ENCODE results near the gene TMEM255B.
"Not testable (repeated sequence)": the region's sequence is repeated elsewhere in the genome, so short reads cannot be mapped to it uniquely, and the experiment has no call there.

TMEM255B gene

GRCh38 chr13:113758651-113759524, at the start of gene TMEM255B:
Gene TMEM255B, plus strand, starts transcription at chr13:113759226. Its CDS starts 44 bp downstream, at chr13:113759270.
- peak within 1 kb of the TSS; percentile 80 for H3K4me3 ChIP-seq (ENCODE audit: low read depth, low read length)
- H3K4me1 ChIP-seq (ENCODE audit: control insufficient read depth, insufficient read depth, low read length): peaks cover 8% of the 10 kb centered on the region; the same call in 1 of the 2 replicates
- H3K36me3 ChIP-seq (ENCODE audit: control insufficient read depth, insufficient read depth, low read length): no peaks in the 10 kb centered on the region
- H3K9ac ChIP-seq (ENCODE audit: low read length): peak within 1 kb of the TSS; percentile 17
- peaks cover 53% of the 10 kb centered on the region for H3K27me3 ChIP-seq (ENCODE audit: control insufficient read depth, insufficient read depth, low read length)
- H3K9me3 ChIP-seq (ENCODE audit: control insufficient read depth, insufficient read depth, low read depth, low read length): no peaks in the 10 kb centered on the region
- no peak within 1 kb of the TSS for H3K27ac ChIP-seq (ENCODE audit: low read depth, low read length)

GRCh38 chr13:113722921-113723320, 36.1 kb upstream of the TMEM255B start:
- no peak overlapping the region for H3K27ac ChIP-seq (ENCODE audit: low read depth, low read length)
- H3K36me3 ChIP-seq (ENCODE audit: control insufficient read depth, insufficient read depth, low read length): no peaks in the 10 kb centered on the region
- H3K27me3 ChIP-seq (ENCODE audit: control insufficient read depth, insufficient read depth, low read length): no peaks in the 10 kb centered on the region
- H3K4me1 ChIP-seq (ENCODE audit: control insufficient read depth, insufficient read depth, low read length): peaks cover 11% of the 10 kb centered on the region; the same call in 1 of the 2 replicates
- no peak overlapping the region for H3K4me3 ChIP-seq (ENCODE audit: low read depth, low read length)
- H3K9me3 ChIP-seq (ENCODE audit: control insufficient read depth, insufficient read depth, low read depth, low read length): peaks cover 9% of the 10 kb centered on the region
- no peak overlapping the region for H3K9ac ChIP-seq (ENCODE audit: low read length)

GRCh38 chr13:113723410-113724015, 35.5 kb upstream of the TMEM255B start:
- no peak overlapping the region for H3K4me3 ChIP-seq (ENCODE audit: low read depth, low read length)
- peaks cover 9% of the 10 kb centered on the region for H3K9me3 ChIP-seq (ENCODE audit: control insufficient read depth, insufficient read depth, low read depth, low read length)
- H3K9ac ChIP-seq (ENCODE audit: low read length): no peak overlapping the region
- H3K27ac ChIP-seq (ENCODE audit: low read depth, low read length): no peak overlapping the region
- H3K36me3 ChIP-seq (ENCODE audit: control insufficient read depth, insufficient read depth, low read length): no peaks in the 10 kb centered on the region
- peaks cover 11% of the 10 kb centered on the region; the same call in 1 of the 2 replicates for H3K4me1 ChIP-seq (ENCODE audit: control insufficient read depth, insufficient read depth, low read length)
- no peaks in the 10 kb centered on the region; the same call in 1 of the 2 replicates for H3K27me3 ChIP-seq (ENCODE audit: control insufficient read depth, insufficient read depth, low read length)

- Histone ChIP-seq H3K9ac (ENCODE audit: low read length) (no peak overlapping the region), H3K4me1 (ENCODE audit: control insufficient read depth, insufficient read depth, low read length) (peaks cover 11% of the 10 kb centered on the region; the same call in 1 of the 2 replicates), H3K27me3 (ENCODE audit: control insufficient read depth, insufficient read depth, low read length) (peaks cover 4% of the 10 kb centered on the region; the same call in 1 of the 2 replicates), H3K4me3 (ENCODE audit: low read depth, low read length) (peak overlapping the region; percentile 66), H3K36me3 (ENCODE audit: control insufficient read depth, insufficient read depth, low read length) (no peaks in the 10 kb centered on the region), H3K27ac (ENCODE audit: low read depth, low read length) (no peak overlapping the region), H3K9me3 (ENCODE audit: control insufficient read depth, insufficient read depth, low read depth, low read length) (peaks cover 9% of the 10 kb centered on the region)
Measured at GRCh38 chr13:113724016-113724758, 34.8 kb upstream of the TMEM255B start.

- Histone ChIP-seq H3K4me1 (ENCODE audit: control insufficient read depth, insufficient read depth, low read length) (peaks cover 11% of the 10 kb centered on the region; the same call in 1 of the 2 replicates), H3K4me3 (ENCODE audit: low read depth, low read length) (peak overlapping the region; percentile 66), H3K36me3 (ENCODE audit: control insufficient read depth, insufficient read depth, low read length) (no peaks in the 10 kb centered on the region), H3K9ac (ENCODE audit: low read length) (no peak overlapping the region), H3K27me3 (ENCODE audit: control insufficient read depth, insufficient read depth, low read length) (peaks cover 10% of the 10 kb centered on the region; the same call in 1 of the 2 replicates), H3K27ac (ENCODE audit: low read depth, low read length) (no peak overlapping the region), H3K9me3 (ENCODE audit: control insufficient read depth, insufficient read depth, low read depth, low read length) (peaks cover 9% of the 10 kb centered on the region)
Measured at GRCh38 chr13:113724780-113725315, 34.2 kb upstream of the TMEM255B start.

GRCh38 chr13:113725329-113726105, 33.5 kb upstream of the TMEM255B start:
- Histone ChIP-seq H3K4me1 (ENCODE audit: control insufficient read depth, insufficient read depth, low read length) (peaks cover 11% of the 10 kb centered on the region; the same call in 1 of the 2 replicates), H3K27me3 (ENCODE audit: control insufficient read depth, insufficient read depth, low read length) (peaks cover 13% of the 10 kb centered on the region; the same call in 1 of the 2 replicates)
- not testable (repeated sequence) for H3K36me3 ChIP-seq (ENCODE audit: control insufficient read depth, insufficient read depth, low read length); H3K9me3 ChIP-seq (ENCODE audit: control insufficient read depth, insufficient read depth, low read depth, low read length); H3K27ac ChIP-seq (ENCODE audit: low read depth, low read length); H3K9ac ChIP-seq (ENCODE audit: low read length); H3K4me3 ChIP-seq (ENCODE audit: low read depth, low read length)

GRCh38 chr13:113726106-113726821, 32.8 kb upstream of the TMEM255B start:
- not testable (repeated sequence) for H3K9ac ChIP-seq (ENCODE audit: low read length); H3K9me3 ChIP-seq (ENCODE audit: control insufficient read depth, insufficient read depth, low read depth, low read length); H3K36me3 ChIP-seq (ENCODE audit: control insufficient read depth, insufficient read depth, low read length); H3K27ac ChIP-seq (ENCODE audit: low read depth, low read length)
- H3K27me3 ChIP-seq (ENCODE audit: control insufficient read depth, insufficient read depth, low read length): peaks cover 16% of the 10 kb centered on the region; the same call in 1 of the 2 replicates
- H3K4me3 ChIP-seq (ENCODE audit: low read depth, low read length): peak overlapping the region; percentile 59
- H3K4me1 ChIP-seq (ENCODE audit: control insufficient read depth, insufficient read depth, low read length): peaks cover 11% of the 10 kb centered on the region; the same call in 1 of the 2 replicates

- Histone ChIP-seq H3K9me3 (ENCODE audit: control insufficient read depth, insufficient read depth, low read depth, low read length) (peaks cover 9% of the 10 kb centered on the region), H3K36me3 (ENCODE audit: control insufficient read depth, insufficient read depth, low read length) (no peaks in the 10 kb centered on the region), H3K4me3 (ENCODE audit: low read depth, low read length) (no peak overlapping the region), H3K27ac (ENCODE audit: low read depth, low read length) (no peak overlapping the region), H3K9ac (ENCODE audit: low read length) (no peak overlapping the region), H3K27me3 (ENCODE audit: control insufficient read depth, insufficient read depth, low read length) (peaks cover 16% of the 10 kb centered on the region; the same call in 1 of the 2 replicates), H3K4me1 (ENCODE audit: control insufficient read depth, insufficient read depth, low read length) (peaks cover 11% of the 10 kb centered on the region; the same call in 1 of the 2 replicates)
Measured at GRCh38 chr13:113726961-113727411, 32.0 kb upstream of the TMEM255B start.

- Histone ChIP-seq H3K9me3 (ENCODE audit: control insufficient read depth, insufficient read depth, low read depth, low read length) (peaks cover 14% of the 10 kb centered on the region), H3K4me3 (ENCODE audit: low read depth, low read length) (no peak overlapping the region), H3K27me3 (ENCODE audit: control insufficient read depth, insufficient read depth, low read length) (peaks cover 16% of the 10 kb centered on the region; the same call in 1 of the 2 replicates), H3K9ac (ENCODE audit: low read length) (no peak overlapping the region), H3K4me1 (ENCODE audit: control insufficient read depth, insufficient read depth, low read length) (0 out of 2 replicates have a peak, but pooled peaks cover 6% of the 10 kb centered on the region), H3K36me3 (ENCODE audit: control insufficient read depth, insufficient read depth, low read length) (no peaks in the 10 kb centered on the region), H3K27ac (ENCODE audit: low read depth, low read length) (no peak overlapping the region)
Measured at GRCh38 chr13:113728571-113729054, 30.4 kb upstream of the TMEM255B start.
